ENCODE results near the gene ZSCAN29. TPM values are rescaled to one million over a fixed set of nuclear protein-coding genes. Genes with fewer than 3 reads are reported as not detected.

ZSCAN29 gene
- total RNA-seq (2021) (33.3 and 34.4 TPM in 2 replicates), Bru-seq, nascent RNA (percentile 79 among the genes with signal in this experiment), BruChase-seq, experiment 1, labeled RNA remaining after a 2-hour chase (percentile 91 among the genes with signal in this experiment), BruChase-seq, experiment 2, labeled RNA remaining after a 6-hour chase (percentile 86 among the genes with signal in this experiment)
- long read RNA-seq, partial matches to known transcripts: 0 of 8 reads
- long read RNA-seq, other reads (novel, unspliced or antisense): 7 of 8 reads

DNA sequence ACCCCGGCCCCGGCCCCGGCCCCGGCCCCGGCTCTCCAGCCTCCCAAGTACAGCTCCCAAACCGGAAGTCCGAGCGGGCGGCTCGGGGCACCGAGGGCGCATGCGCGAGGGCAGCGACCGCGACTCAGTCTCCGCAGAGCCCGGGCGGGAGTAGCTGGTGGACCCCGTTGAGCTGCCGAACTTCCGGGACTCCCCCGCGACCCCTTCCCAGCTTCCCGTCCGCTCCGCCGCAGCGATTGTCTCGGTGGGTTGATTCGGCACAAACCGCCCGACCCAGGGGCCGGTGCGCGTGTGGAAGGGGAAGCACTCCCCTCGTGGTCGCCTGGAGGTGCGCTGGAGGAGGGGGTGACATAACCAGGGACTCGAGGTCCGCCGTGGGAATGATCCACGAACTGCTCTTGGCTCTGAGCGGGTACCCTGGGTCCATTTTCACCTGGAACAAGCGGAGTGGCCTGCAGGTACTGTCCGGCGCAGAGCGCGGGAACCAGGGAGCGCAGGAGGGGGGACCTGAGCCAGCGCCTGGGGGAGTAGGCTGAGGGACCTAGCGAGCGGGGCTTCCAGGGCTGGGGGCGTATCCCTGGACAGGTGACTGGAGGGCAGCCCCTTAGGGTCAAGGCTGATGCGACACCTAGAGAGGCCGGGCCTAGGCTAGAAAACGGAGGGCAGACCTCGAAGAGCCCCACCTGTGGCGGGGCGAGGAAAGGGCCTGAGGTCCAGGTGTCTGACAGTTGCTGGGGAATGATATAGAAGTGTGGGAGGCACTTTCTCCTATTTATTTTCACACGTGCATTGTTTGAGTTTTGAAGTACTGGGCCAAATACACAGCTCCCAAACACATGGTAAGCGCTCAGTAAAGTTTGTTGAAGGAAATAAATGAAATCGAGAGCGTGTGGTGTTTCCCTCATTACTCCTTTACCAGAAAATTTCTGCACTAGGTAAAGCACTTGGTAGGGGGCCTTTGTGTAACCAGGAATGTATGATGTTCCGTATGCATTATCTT lies at the start of gene ZSCAN29, which contains the start of gene TUBGCP4:
TSS of gene ZSCAN29 (minus strand) at position 69 of the 1,000 bp plus-strand sequence. CDS start 1,130 bp downstream, outside the sequence.
TSS of gene TUBGCP4 (plus strand) at position 127 of the 1,000 bp plus-strand sequence. CDS start at position 381, 254 bp downstream.
- intact Hi-C loops (cut with micrococcal nuclease; ENCODE audit: unreplicated experiment): no loop called here
- H3K9me3 ChIP-seq (ENCODE audit: low read depth, low read length, poor library complexity, severe bottlenecking): no peaks in the 10 kb centered on the region
- DNase-seq (ENCODE audit: low spot score): peak; percentile 91
- peaks cover 22% of the 10 kb centered on the region for H3K36me3 ChIP-seq (ENCODE audit: insufficient read depth, low read length, poor library complexity, severe bottlenecking)
- H3K27ac ChIP-seq (ENCODE audit: low read depth, low read length, poor library complexity, severe bottlenecking): peak within 1 kb of the TSS; percentile 80
- ChIA-PET POLR2A (ENCODE audit: low non-redundant PET) (interaction anchor here (0.6 to 0.7 kb wide), 4 partner anchors 9 to 254 kb away, joined by 3 to 5 read pairs (median 4); no protein-coding TSS in a partner anchor), CTCF (no interaction called here)
- no peaks in the 10 kb centered on the region for H3K27me3 ChIP-seq (replicated peaks; ENCODE audit: insufficient read depth, low read depth, low read length, poor library complexity)
- no TSS peak for BruUV-seq (replicated peaks)
- H3K4me1 ChIP-seq (ENCODE audit: insufficient read depth, low read length, poor library complexity, severe bottlenecking): no peaks in the 10 kb centered on the region
- peak within 1 kb of the TSS; percentile 87 for H3K4me3 ChIP-seq (ENCODE audit: low read depth, low read length, poor library complexity, severe bottlenecking)
- TF ChIP-seq, protein P1, sequence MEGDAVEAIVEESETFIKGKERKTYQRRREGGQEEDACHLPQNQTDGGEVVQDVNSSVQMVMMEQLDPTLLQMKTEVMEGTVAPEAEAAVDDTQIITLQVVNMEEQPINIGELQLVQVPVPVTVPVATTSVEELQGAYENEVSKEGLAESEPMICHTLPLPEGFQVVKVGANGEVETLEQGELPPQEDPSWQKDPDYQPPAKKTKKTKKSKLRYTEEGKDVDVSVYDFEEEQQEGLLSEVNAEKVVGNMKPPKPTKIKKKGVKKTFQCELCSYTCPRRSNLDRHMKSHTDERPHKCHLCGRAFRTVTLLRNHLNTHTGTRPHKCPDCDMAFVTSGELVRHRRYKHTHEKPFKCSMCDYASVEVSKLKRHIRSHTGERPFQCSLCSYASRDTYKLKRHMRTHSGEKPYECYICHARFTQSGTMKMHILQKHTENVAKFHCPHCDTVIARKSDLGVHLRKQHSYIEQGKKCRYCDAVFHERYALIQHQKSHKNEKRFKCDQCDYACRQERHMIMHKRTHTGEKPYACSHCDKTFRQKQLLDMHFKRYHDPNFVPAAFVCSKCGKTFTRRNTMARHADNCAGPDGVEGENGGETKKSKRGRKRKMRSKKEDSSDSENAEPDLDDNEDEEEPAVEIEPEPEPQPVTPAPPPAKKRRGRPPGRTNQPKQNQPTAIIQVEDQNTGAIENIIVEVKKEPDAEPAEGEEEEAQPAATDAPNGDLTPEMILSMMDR (conservative IDR thresholded peaks at IDR 0.05; ENCODE audit: low read depth, low read length): peak; percentile 39; the same call in 1 of the 2 replicates
- no peak for TF ChIP-seq EZH2 (IDR thresholded peaks at IDR 0.05; ENCODE audit: borderline replicate concordance, low read depth, low read length, poor library complexity, severe bottlenecking)

DNA sequence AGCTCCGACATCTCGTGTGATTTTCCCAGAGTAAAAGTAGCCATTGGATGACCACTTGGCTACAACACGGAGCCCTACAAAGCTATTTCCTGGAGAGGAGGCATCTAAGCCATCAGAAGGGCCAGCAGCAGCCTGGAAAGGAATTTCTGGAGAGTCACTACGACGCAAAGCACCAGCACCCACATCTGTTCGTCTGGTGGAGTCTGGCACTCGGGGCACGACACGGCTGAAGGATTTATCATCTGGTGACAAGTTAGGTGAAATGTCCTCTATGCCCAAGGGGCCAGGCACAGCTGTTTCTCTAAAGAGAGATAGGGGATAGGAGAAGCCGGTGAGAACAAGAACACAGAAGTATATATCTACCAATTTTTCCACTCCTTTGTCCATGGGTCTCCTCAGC lies 49.6 kb upstream of the ZSCAN29 start:
- H3K27me3 ChIP-seq (replicated peaks; ENCODE audit: insufficient read depth, low read depth, low read length, poor library complexity): no peaks in the 10 kb centered on the region
- no peaks in the 10 kb centered on the region for H3K4me1 ChIP-seq (ENCODE audit: insufficient read depth, low read length, poor library complexity, severe bottlenecking)
- H3K4me3 ChIP-seq (ENCODE audit: low read depth, low read length, poor library complexity, severe bottlenecking): no peak overlapping the region
- H3K36me3 ChIP-seq (ENCODE audit: insufficient read depth, low read length, poor library complexity, severe bottlenecking): peaks cover 51% of the 10 kb centered on the region
- no TSS peak for BruUV-seq (replicated peaks)
- H3K27ac ChIP-seq (ENCODE audit: low read depth, low read length, poor library complexity, severe bottlenecking): no peak overlapping the region
- CTCF ChIA-PET: no interaction called here
- intact Hi-C loops (cut with micrococcal nuclease; ENCODE audit: unreplicated experiment): no loop called here
- no peak for DNase-seq (ENCODE audit: low spot score)
- TF ChIP-seq EZH2 (IDR thresholded peaks at IDR 0.05; ENCODE audit: borderline replicate concordance, low read depth, low read length, poor library complexity, severe bottlenecking): no peak
- TF ChIP-seq, protein P1 (conservative IDR thresholded peaks at IDR 0.05; ENCODE audit: low read depth, low read length): no peak
- POLR2A ChIA-PET (ENCODE audit: low non-redundant PET): no interaction called here
- H3K9me3 ChIP-seq (ENCODE audit: low read depth, low read length, poor library complexity, severe bottlenecking): no peaks in the 10 kb centered on the region

DNA sequence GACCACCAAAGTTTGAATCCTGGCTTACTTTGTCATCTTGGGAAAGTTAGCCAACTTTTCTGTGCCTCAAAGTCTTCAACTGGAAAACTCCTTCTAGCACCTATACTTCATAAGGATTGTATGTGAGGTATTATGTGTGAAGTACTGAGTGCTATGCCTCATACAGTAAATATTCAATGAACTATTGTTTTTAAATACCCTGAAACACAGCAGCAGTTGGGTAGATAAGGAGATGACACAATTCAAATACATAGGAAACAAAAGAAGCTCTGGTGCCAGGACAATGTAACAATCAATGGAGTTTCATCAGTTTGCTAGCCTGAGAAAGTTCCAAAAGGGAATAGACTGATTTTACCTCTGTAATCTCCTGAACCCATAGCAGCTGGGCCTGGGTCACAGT lies 43.4 kb upstream of the ZSCAN29 start:
- no peak for DNase-seq (ENCODE audit: low spot score)
- BruUV-seq (replicated peaks): no TSS peak
- ChIA-PET POLR2A (ENCODE audit: low non-redundant PET) (no interaction called here), CTCF (no interaction called here)
- Histone ChIP-seq H3K4me1 (ENCODE audit: insufficient read depth, low read length, poor library complexity, severe bottlenecking) (no peaks in the 10 kb centered on the region), H3K27me3 (replicated peaks; ENCODE audit: insufficient read depth, low read depth, low read length, poor library complexity) (no peaks in the 10 kb centered on the region), H3K9me3 (ENCODE audit: low read depth, low read length, poor library complexity, severe bottlenecking) (no peaks in the 10 kb centered on the region), H3K36me3 (ENCODE audit: insufficient read depth, low read length, poor library complexity, severe bottlenecking) (peaks cover 56% of the 10 kb centered on the region), H3K4me3 (ENCODE audit: low read depth, low read length, poor library complexity, severe bottlenecking) (no peak overlapping the region), H3K27ac (ENCODE audit: low read depth, low read length, poor library complexity, severe bottlenecking) (no peak overlapping the region)
- intact Hi-C loops (cut with micrococcal nuclease; ENCODE audit: unreplicated experiment): no loop called here
- no peak for TF ChIP-seq EZH2 (IDR thresholded peaks at IDR 0.05; ENCODE audit: borderline replicate concordance, low read depth, low read length, poor library complexity, severe bottlenecking)
- TF ChIP-seq, protein P1 (conservative IDR thresholded peaks at IDR 0.05; ENCODE audit: low read depth, low read length): no peak
